ENCODE results near the gene SMIM45.

Gene SMIM45

GRCh38 chr22:41931701-41932269 is 20.2 kb upstream of the SMIM45 start:
- TF ChIP-seq, protein P1, sequence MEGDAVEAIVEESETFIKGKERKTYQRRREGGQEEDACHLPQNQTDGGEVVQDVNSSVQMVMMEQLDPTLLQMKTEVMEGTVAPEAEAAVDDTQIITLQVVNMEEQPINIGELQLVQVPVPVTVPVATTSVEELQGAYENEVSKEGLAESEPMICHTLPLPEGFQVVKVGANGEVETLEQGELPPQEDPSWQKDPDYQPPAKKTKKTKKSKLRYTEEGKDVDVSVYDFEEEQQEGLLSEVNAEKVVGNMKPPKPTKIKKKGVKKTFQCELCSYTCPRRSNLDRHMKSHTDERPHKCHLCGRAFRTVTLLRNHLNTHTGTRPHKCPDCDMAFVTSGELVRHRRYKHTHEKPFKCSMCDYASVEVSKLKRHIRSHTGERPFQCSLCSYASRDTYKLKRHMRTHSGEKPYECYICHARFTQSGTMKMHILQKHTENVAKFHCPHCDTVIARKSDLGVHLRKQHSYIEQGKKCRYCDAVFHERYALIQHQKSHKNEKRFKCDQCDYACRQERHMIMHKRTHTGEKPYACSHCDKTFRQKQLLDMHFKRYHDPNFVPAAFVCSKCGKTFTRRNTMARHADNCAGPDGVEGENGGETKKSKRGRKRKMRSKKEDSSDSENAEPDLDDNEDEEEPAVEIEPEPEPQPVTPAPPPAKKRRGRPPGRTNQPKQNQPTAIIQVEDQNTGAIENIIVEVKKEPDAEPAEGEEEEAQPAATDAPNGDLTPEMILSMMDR (IDR thresholded peaks at IDR 0.05; ENCODE audit: partially characterized antibody, unreplicated experiment) = no peak
- peaks cover 12% of the 10 kb centered on the region for H3K27me3 Mint-ChIP-seq (ENCODE audit: unreplicated experiment)
- peaks cover 8% of the 10 kb centered on the region for H3K4me1 Mint-ChIP-seq (ENCODE audit: low read depth, unreplicated experiment)
- no peak overlapping the region for H3K4me3 Mint-ChIP-seq (ENCODE audit: unreplicated experiment)
- no peaks in the 10 kb centered on the region for H3K36me3 Mint-ChIP-seq (ENCODE audit: unreplicated experiment)
- H3K9me3 Mint-ChIP-seq (ENCODE audit: unreplicated experiment) = peaks cover 5% of the 10 kb centered on the region
- DNase-seq = no peak
- no peak overlapping the region for H3K27ac Mint-ChIP-seq (ENCODE audit: unreplicated experiment)

GRCh38 chr22:41932353-41932752 is 19.6 kb upstream of the SMIM45 start:
- H3K36me3 Mint-ChIP-seq (ENCODE audit: unreplicated experiment) = no peaks in the 10 kb centered on the region
- no peak for DNase-seq
- TF ChIP-seq, protein P1 (IDR thresholded peaks at IDR 0.05; ENCODE audit: partially characterized antibody, unreplicated experiment) = no peak
- no peak overlapping the region for H3K27ac Mint-ChIP-seq (ENCODE audit: unreplicated experiment)
- peaks cover 6% of the 10 kb centered on the region for H3K27me3 Mint-ChIP-seq (ENCODE audit: unreplicated experiment)
- H3K9me3 Mint-ChIP-seq (ENCODE audit: unreplicated experiment) = peaks cover 5% of the 10 kb centered on the region
- H3K4me3 Mint-ChIP-seq (ENCODE audit: unreplicated experiment) = no peak overlapping the region
- peaks cover 8% of the 10 kb centered on the region for H3K4me1 Mint-ChIP-seq (ENCODE audit: low read depth, unreplicated experiment)

DNA sequence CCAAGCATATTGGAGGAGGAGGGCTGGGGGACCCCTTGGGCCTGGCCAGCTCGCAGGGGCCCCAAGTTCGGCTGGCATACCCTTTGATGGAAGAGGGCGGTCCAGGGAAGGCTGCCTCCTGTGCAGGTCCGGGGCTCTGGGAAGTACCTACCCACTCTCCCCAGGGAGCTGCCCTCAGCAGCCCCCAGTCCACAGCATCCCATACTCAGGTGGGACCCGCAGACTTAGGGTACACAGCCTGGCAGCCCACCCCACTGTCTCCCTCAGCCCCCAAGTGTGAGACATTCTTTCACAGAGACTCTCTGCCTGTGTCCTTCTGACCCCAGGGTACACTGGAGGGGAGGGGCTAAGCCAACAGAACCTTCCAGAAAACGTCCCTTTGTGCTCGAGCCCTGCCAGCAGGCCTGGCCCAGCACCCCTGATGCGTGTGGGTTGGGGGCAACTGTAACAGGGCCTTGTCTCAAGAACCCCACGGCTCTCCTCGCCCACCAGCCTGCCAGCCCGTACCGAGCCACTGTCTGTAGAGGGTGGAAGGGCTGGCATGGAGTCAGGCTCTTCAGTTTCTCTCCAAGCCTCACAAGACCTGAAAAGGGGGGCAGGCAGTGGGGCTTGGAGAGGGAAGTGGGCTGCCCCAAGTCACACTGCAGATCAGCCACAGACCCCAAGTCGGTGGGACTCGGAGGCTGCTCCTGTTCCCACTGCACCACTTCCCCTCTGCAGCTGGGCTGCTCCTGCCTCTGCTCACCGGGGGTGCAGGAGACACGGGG is 18.4 kb upstream of the SMIM45 start:
- H3K4me1 Mint-ChIP-seq (ENCODE audit: low read depth, unreplicated experiment) = peaks cover 2% of the 10 kb centered on the region
- H3K4me3 Mint-ChIP-seq (ENCODE audit: unreplicated experiment) = no peak overlapping the region
- no peak overlapping the region for H3K27ac Mint-ChIP-seq (ENCODE audit: unreplicated experiment)
- no peak for DNase-seq
- H3K36me3 Mint-ChIP-seq (ENCODE audit: unreplicated experiment) = no peaks in the 10 kb centered on the region
- peaks cover 1% of the 10 kb centered on the region for H3K9me3 Mint-ChIP-seq (ENCODE audit: unreplicated experiment)
- peaks cover 4% of the 10 kb centered on the region for H3K27me3 Mint-ChIP-seq (ENCODE audit: unreplicated experiment)
- TF ChIP-seq, protein P1 (IDR thresholded peaks at IDR 0.05; ENCODE audit: partially characterized antibody, unreplicated experiment) = no peak

DNA sequence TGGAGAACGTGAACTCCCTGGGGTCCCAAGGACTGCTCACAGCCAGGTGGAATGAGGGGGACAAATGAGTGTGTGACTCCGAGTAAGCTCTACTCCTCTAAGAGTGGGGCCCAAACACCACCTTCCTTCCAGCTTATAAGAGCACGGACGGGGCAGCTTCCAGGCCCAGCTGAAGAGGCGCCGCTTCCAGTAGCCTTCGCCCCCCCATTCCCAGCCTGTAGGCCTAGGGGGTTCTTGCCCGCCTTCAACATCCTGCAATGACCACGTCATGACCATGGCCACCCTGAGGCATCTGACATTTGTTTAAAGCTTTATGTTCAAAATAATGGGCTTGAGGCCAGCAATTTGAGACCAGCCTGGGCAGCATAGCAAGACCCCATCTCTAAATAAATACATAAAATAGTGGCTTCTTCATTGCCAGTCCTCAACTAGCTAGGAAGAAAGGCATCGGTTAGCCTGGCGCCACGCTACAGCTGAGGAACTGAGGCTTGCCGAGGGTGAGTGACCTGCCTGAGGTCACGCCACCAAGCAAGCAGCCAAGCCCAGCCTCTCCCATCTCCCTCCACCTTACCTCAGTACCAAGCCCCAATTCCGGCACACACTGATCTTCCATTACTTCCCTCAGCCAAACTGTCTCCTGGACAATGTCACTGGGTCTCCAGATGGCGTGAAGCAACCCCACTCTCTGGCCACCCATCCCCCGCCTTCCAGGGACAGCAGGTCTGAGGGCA is 17.5 kb upstream of the SMIM45 start:
- H3K27me3 Mint-ChIP-seq (ENCODE audit: unreplicated experiment) = peaks cover 4% of the 10 kb centered on the region
- no peak overlapping the region for H3K4me3 Mint-ChIP-seq (ENCODE audit: unreplicated experiment)
- H3K27ac Mint-ChIP-seq (ENCODE audit: unreplicated experiment) = no peak overlapping the region
- peaks cover 1% of the 10 kb centered on the region for H3K9me3 Mint-ChIP-seq (ENCODE audit: unreplicated experiment)
- H3K4me1 Mint-ChIP-seq (ENCODE audit: low read depth, unreplicated experiment) = peaks cover 2% of the 10 kb centered on the region
- DNase-seq = no peak
- no peaks in the 10 kb centered on the region for H3K36me3 Mint-ChIP-seq (ENCODE audit: unreplicated experiment)
- TF ChIP-seq, protein P1 (IDR thresholded peaks at IDR 0.05; ENCODE audit: partially characterized antibody, unreplicated experiment) = no peak

- H3K4me3 Mint-ChIP-seq (ENCODE audit: unreplicated experiment) = no peak overlapping the region
- TF ChIP-seq, protein P1 (IDR thresholded peaks at IDR 0.05; ENCODE audit: partially characterized antibody, unreplicated experiment) = no peak
- DNase-seq = no peak
- no peaks in the 10 kb centered on the region for H3K36me3 Mint-ChIP-seq (ENCODE audit: unreplicated experiment)
- H3K9me3 Mint-ChIP-seq (ENCODE audit: unreplicated experiment) = peaks cover 1% of the 10 kb centered on the region
- H3K27ac Mint-ChIP-seq (ENCODE audit: unreplicated experiment) = no peak overlapping the region
- H3K4me1 Mint-ChIP-seq (ENCODE audit: low read depth, unreplicated experiment) = peaks cover 2% of the 10 kb centered on the region
- H3K27me3 Mint-ChIP-seq (ENCODE audit: unreplicated experiment) = peaks cover 4% of the 10 kb centered on the region
Measured at GRCh38 chr22:41935015-41935351, 17.0 kb upstream of the SMIM45 start.
